Neural crest cell (in vitro differentiated cells): Measurements from ENCODE around the gene RXFP4. TPM values are rescaled to one million over a fixed set of nuclear protein-coding genes. Genes with fewer than 3 reads are reported as not detected.
"Not testable (repeated sequence)": the region's sequence is repeated elsewhere in the genome, so short reads cannot be mapped to it uniquely, and the experiment has no call there.

Experiments used
- DNase-seq: peaks from one replicate; pipeline ENCODE4 v3.0.0; 2021; ENCODE audit warnings: low read depth, mixed read lengths, low spot score
- H3K27ac Mint-ChIP-seq: one replicate; pipeline ENCODE4 v1.8.0; 2021; ENCODE audit warnings: mild to moderate bottlenecking, mixed read lengths; ENCODE audit not compliant: unreplicated experiment
- H3K27me3 Mint-ChIP-seq: 2 replicates; pipeline ENCODE4 v1.8.0; 2021; ENCODE audit warnings: low read depth, mild to moderate bottlenecking, mixed read lengths
- H3K36me3 Mint-ChIP-seq: 2 replicates; pipeline ENCODE4 v1.8.0; 2021; ENCODE audit warnings: low read depth, mild to moderate bottlenecking, mixed read lengths
- H3K4me1 Mint-ChIP-seq: 2 replicates; pipeline ENCODE4 v1.8.0; 2021; ENCODE audit warnings: mixed read lengths
- H3K4me3 Mint-ChIP-seq: one replicate; pipeline ENCODE4 v1.8.0; 2021; ENCODE audit warnings: mild to moderate bottlenecking, mixed read lengths
- H3K9me3 Mint-ChIP-seq: 2 replicates; pipeline ENCODE4 v1.8.0; 2021; ENCODE audit warnings: mixed read lengths
- CTCF ChIP-seq: fragments of 200-600 bp; sonication (generic); conservative IDR thresholded peaks from 2 replicates; pipeline ENCODE4 v1.5.0; 2021; ENCODE audit warnings: antibody characterized with exemption, mild to moderate bottlenecking
- total RNA-seq: library from RNA; stranded (reverse); gene quantifications from 2 replicates; pipeline ENCODE4 v1.2.1, GENCODE V29; 2021

The RXFP4 gene
- total RNA-seq, 1 donor from 2014 or later, result not detected

- no peak overlapping the region for H3K27ac Mint-ChIP-seq
- H3K9me3 Mint-ChIP-seq, result no peaks in the 10 kb centered on the region
- H3K4me3 Mint-ChIP-seq, result no peak overlapping the region
- TF ChIP-seq CTCF, result no peak
- H3K4me1 Mint-ChIP-seq, result no peaks in the 10 kb centered on the region
- peaks cover 28% of the 10 kb centered on the region for H3K36me3 Mint-ChIP-seq
- no peaks in the 10 kb centered on the region for H3K27me3 Mint-ChIP-seq
- no peak for DNase-seq
Measured at GRCh38 chr1:155920717-155921116, 20.7 kb upstream of the RXFP4 start.

GRCh38 chr1:155925506-155925905, 15.9 kb upstream of the RXFP4 start:
- no peak overlapping the region for H3K4me3 Mint-ChIP-seq
- DNase-seq, result no peak
- no peak for TF ChIP-seq CTCF
- no peaks in the 10 kb centered on the region for H3K9me3 Mint-ChIP-seq
- no peak overlapping the region for H3K27ac Mint-ChIP-seq
- H3K27me3 Mint-ChIP-seq, result no peaks in the 10 kb centered on the region
- H3K4me1 Mint-ChIP-seq, result peaks cover 5% of the 10 kb centered on the region
- peaks cover 37% of the 10 kb centered on the region for H3K36me3 Mint-ChIP-seq

DNA sequence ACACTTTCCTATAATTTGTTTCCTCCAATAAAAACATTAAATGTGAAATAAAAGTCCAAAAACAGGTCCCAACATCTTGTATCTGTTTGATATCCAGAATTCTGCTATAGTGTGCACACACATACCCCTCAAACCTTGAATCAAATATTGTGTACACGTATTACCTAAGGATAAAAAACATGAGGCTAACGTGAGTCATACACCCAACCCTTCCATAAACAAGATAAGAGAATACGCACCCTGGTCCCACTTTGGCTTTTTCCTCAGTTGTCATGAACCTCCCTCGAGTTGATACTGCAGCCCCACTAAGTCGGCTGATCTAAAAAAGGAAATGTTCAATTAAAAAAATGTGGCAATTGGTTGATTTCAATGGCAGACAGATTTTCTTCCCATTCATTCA, 12.4 kb upstream of the RXFP4 start:
- no peak overlapping the region for H3K27ac Mint-ChIP-seq
- H3K9me3 Mint-ChIP-seq, result no peaks in the 10 kb centered on the region
- peaks cover 17% of the 10 kb centered on the region for H3K36me3 Mint-ChIP-seq
- no peaks in the 10 kb centered on the region for H3K27me3 Mint-ChIP-seq
- no peak for DNase-seq
- H3K4me1 Mint-ChIP-seq, result peaks cover 26% of the 10 kb centered on the region
- no peak for TF ChIP-seq CTCF
- peak overlapping the region; percentile 14 for H3K4me3 Mint-ChIP-seq

DNA sequence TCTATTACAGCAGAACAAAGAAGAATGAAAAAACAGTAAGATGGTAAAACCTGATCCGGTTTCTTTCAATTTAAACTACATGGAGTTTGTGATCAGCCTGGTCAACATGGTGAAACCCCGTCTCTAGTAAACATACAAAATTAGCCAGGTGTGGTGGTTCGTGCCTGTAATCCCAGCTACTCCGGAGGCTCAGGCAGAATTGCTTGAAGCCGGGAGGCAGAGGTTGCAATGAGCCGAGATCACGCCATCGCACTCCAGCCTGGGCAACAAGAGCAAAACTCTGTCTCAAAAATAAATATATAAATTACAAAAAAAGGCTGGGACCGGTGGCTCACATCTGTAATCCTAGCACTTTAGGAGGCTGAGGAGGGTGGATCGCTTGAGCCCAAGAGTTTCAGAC, 10.7 kb upstream of the RXFP4 start:
- Mint-ChIP-seq H3K36me3 (peaks cover 13% of the 10 kb centered on the region), H3K4me3 (peak overlapping the region; percentile 73), H3K4me1 (peaks cover 26% of the 10 kb centered on the region)
- H3K27me3 Mint-ChIP-seq, DNase-seq, H3K9me3 Mint-ChIP-seq, H3K27ac Mint-ChIP-seq: not testable (repeated sequence)

DNA sequence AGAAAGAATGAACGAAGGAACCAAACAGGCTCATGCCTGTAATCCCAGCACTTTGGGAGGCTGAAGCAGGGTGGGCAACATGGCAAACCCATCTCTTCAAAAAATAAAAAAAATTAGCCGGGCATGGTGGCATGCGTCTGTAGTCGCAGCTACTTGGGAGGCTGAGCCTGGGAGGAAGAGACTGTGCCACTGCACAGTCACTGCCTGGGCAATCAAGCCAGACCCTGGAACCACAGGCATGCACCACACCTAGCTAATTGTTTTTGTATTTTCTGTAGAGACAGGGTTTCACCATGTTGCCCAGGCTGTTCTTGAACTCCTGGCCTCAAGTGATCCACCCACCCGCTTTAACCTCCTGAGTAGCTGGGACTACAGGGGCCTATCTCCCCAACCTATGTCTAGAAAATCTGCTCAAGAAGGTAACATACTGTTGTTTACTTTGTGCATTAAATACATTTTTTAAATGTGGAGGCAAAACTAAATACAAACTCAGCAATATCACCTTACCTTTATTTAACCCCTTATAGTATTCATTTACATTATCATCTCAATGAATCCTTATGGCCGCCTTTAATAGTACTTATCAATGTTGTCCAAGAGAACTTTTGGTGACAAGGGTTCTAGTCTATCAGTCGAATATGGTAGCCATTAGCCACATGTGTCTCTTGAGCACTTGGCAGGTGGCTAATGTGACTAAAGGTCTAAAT, 10.0 kb upstream of the RXFP4 start:
- H3K4me3 Mint-ChIP-seq, result peak overlapping the region; percentile 73
- no peaks in the 10 kb centered on the region for H3K27me3 Mint-ChIP-seq
- H3K27ac Mint-ChIP-seq, result no peak overlapping the region
- no peaks in the 10 kb centered on the region for H3K9me3 Mint-ChIP-seq
- no peak for DNase-seq
- peaks cover 30% of the 10 kb centered on the region for H3K4me1 Mint-ChIP-seq
- no peak for TF ChIP-seq CTCF
- peaks cover 13% of the 10 kb centered on the region for H3K36me3 Mint-ChIP-seq

GRCh38 chr1:155932081-155932480, 9.4 kb upstream of the RXFP4 start:
- Mint-ChIP-seq H3K36me3 (peaks cover 8% of the 10 kb centered on the region), H3K4me3 (no peak overlapping the region), H3K27me3 (no peaks in the 10 kb centered on the region), H3K27ac (no peak overlapping the region), H3K9me3 (no peaks in the 10 kb centered on the region), H3K4me1 (peaks cover 30% of the 10 kb centered on the region)
- no peak for TF ChIP-seq CTCF
- no peak for DNase-seq
